GM18520 (cell line): ENCODE results near the gene MFSD6L.

Source experiments
- ATAC-seq: cut with Tn5 transposase; IDR thresholded peaks from one replicate; pipeline ENCODE4 v1.9.1; 2021; ENCODE audit not compliant: unreplicated experiment

MFSD6L gene

GRCh38 chr17:8794636-8795035 is 4.5 kb downstream of the MFSD6L start:
- ATAC-seq = no peak

GRCh38 chr17:8793649-8794048 is 5.5 kb downstream of the MFSD6L start:
- ATAC-seq = no peak

DNA sequence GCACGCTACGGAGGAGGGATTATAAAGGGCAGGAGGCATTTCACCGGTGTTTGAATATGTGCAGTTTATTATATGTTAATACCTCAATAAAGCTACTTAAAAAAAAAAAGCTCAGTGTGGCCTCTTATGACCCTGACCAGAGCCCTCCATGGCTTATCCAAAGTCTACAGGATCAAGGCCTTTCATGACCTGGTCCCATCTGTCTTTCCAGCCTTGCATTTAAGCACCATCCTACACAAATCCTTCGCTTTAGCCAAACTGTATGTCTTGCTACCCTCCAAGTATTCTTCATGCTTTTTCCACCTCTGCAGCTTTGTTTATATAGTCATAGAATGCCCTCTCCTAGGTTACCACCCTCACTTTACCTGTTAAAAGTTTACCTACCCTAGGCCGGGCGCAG is 6.5 kb downstream of the MFSD6L start:
- no peak for ATAC-seq

GRCh38 chr17:8791910-8792270 is 7.3 kb downstream of the MFSD6L start:
- ATAC-seq = no peak

DNA sequence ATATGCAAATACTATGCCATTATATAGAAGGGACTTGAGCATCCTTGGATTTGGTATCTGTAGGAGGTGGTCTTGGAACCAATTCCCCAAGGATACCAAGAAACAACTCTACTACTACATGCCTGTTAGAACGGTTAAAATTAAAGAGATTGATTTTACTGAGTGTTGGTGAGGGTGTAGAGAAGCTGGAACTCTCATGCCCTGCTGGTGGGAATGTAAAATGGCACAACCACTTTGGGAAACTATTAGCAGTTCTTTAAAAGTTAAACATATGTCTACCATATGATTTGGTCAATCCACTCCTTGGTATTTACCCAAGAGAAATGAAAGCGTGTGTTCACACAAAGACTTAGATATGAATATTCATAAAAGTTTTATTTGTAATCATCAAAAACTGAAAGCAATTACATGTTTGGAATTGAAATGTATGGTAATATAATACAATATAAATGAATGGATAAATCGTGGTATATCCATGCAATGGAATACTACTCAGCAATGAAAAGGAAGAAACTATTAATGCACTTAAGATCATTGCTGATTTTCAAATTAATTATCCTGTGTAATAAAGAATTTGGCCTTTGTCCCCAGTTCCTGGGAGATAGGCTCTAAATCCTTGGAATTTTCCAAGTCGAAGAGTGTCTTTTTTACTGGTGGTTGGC is 7.8 kb downstream of the MFSD6L start:
- ATAC-seq = no peak

GRCh38 chr17:8789743-8790142 is 9.4 kb downstream of the MFSD6L start:
- no peak for ATAC-seq

DNA sequence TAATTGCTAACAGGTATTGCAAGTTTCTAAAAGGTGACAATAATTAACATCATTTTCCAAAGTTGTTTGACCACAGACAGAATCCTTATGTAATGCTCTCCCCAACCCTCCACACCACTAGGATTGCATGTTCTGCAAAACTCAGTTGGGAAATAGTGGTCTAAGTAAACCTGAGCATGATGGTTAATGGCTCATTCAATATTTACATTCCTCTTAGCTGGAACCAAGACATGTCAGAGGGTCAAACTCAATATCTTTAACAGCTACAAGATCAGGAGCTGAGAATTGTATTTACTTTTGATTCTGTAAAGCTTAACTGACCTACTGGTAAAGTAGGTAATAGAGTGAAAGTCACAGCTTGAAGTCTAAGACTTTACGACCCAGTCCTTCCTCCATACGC is 10.2 kb downstream of the MFSD6L start:
- ATAC-seq = no peak

- ATAC-seq = no peak
These were observed 13.4 kb downstream of the MFSD6L start for GRCh38 chr17:8785547-8786413.

DNA sequence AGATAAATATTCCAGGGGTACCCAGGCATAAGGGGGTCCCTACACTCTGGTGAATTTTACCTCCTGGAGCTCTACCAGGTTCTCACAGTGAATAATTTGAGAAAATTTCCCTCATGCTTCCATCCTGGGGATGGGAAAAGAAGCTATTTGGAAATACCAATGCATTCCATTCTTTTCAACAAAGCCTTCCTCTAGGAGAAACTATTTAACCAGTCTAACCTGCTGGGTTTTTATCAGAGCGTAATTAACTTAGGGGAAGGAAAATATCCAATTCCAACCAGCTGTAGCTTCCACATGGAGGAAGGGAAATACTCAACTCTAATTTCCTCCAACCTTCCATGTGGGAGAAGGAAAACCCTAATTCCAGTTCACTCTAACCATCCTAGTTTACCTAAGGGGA is 17.0 kb downstream of the MFSD6L start:
- ATAC-seq = no peak

DNA sequence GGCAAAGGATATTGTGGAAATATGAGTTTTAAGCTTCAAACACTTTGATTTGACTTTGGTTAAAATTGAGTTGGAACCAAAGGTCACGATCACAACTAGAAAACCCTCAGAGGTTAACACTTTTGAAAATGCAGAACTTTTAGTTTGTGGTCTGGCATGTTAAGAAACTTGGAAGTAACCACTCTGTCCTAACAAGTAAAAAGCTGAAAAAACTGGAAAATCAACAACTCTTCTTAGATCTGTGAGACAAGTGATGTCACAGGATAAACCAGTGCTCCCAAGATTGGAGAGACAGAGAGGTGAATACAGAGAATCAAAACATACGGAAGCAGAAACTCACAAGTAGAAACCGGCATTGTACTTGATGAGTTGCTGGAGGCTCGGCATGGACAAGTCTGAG is 17.4 kb downstream of the MFSD6L start:
- ATAC-seq = no peak

DNA sequence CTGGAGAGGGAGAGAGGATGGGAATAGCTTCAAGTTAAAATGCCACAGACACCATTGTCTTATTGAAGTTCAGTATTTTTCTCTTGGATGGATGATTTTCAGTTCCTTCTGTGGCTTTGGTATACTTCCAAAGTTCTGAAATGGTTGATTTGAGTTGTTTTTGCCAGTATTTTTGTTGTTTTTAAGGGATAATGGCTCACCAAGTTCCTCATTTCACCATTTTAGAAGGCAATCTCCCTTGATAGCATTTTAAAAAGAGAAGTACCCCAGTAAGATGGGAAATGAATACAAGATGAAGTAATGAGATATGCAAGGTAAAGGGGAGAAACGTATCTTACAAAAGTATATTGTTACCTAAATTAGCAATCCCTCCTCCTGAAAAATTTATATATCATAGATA is 22.3 kb downstream of the MFSD6L start:
- ATAC-seq = no peak

DNA sequence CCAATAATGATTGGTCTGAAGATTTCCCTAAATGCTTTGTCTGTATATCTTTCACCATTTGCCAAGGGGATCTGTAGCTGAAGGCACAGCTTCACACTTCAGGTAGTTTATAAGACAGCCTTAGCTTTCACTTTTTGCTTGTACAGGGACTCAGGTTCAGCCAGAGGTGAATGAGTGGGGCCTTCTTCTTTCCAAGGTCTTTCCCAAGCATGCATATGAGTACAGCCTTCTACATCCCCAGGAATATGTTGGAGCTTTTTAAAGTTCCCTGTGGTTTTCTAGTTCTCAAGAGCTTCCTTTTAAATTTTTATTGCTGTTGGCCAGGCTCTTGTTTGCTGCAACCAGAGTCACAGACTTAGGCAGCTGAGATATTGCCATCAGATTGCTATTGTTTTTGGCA is 22.9 kb downstream of the MFSD6L start:
- ATAC-seq = no peak

DNA sequence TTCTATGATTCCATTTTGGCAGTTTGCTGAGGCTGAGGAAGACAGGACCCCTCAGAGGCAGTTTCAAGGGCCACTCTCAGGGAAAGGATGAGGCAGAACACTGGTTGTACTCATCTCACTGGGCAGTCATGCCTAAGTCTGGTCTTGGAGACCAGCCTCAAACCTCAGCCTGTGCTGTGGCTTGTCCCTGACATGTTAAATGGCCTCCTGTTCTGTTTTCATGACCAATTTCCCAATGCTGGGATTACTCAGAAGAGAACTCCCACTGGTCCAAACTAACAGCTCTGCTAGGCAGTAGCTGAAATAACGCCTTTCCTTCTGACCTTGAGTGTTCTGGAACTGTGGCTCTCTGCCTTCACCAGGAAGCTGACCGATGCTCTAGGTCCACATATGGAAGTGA is 32.4 kb downstream of the MFSD6L start:
- no peak for ATAC-seq

DNA sequence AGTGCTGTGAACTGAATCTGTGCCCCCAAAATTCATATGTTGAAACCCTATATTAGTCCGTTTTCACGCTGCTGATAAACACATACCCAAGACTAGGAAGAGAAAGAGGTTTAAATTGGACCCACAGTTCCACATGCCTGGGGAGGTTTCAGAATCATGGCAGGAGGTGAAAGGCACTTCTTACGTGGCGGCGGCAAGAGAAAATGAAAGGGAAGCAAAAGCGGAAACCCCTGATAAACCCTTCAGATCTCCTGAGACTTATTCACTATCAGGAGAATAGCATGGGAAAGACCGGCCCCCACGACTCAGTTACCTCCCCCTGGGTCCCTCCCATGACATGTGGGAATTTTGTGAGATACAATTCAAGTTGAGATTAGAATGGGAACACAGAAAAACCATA is 37.2 kb downstream of the MFSD6L start:
- no peak for ATAC-seq

DNA sequence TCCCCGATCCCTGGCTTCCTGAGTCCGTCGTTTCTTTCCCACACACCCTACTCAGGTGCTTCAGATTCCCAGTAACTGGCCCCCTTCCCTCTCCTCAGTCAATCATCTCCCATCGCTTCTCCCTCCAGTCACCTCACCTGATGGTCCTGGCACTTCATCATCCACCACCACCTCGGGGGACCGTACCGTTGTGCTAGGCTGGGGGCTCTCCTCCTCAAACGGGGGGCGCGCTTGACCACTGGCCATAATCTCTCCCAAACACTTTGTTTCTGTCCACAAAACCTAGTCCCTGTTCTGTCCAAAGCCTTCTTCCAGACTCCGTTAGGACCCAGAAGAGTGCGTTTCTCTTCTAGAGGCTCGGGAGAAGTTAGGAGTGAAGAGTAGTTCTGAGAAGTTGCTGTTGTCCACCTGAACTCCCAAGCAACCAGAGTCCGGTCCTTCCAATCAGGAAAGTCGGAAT is 41.0 kb downstream of the MFSD6L start, which contains the start of gene SPDYE4:
SPDYE4 (minus strand) TSS at position 410 of the 460 bp plus-strand sequence; CDS start at position 246, 164 bp downstream.
- no peak for ATAC-seq

- ATAC-seq = no peak
These were observed 42.0 kb downstream of the MFSD6L start for GRCh38 chr17:8757189-8757588.

DNA sequence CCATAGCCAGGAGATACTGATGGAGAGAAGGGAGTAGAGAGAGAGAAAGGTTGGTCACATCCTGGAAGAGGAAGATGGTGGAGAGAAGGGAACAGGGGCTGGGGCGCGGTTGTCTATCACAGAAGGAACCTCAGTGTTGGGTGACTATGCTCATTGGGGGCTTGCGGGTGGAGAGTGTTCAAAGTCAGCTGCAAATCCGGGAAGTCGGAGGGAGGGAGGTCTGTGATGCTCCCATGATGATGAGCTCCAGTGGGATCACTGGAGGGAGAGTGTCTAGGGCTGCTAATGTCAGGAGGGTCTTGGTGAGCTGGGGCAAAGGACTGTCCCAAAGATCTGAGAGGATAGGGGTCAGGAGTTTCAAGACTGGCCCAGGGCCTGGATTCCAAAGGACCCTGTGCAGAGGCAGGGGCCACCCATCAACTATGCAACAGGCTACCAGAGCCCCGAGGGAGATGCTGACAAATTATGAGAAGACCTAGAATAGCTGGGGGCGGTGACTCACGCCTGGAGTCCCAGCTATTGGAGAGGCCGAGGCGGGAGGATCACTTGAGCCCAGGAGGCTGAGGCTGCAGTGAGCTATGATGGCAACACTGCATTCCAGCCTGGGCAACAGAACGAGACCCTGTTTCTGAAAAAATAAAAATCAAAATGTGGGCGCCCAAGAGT is 43.4 kb downstream of the MFSD6L start:
- ATAC-seq = no peak

DNA sequence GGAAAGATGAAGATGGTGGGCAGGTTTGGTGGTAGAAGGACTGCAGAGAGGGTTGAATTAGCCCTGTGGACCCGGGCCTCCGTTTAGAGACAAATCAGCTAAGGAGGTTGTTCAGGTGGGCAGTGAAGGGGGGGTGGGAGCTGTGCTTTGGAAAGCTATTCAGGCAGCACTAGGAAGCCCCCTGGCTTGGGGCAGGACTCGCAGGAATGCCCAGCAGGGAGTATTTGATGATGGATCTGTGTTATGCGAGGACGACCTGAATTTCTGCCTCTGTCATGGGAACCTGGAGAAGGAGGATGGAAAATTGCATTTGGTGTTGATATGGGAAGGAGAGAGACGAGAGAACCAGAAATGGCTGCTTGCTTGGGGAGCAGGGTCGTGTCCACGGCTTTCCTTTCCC is 44.3 kb downstream of the MFSD6L start:
- no peak for ATAC-seq

GRCh38 chr17:8753976-8754440 is 45.2 kb downstream of the MFSD6L start:
- ATAC-seq = no peak

GRCh38 chr17:8753136-8753975 is 45.8 kb downstream of the MFSD6L start:
- no peak for ATAC-seq

- ATAC-seq = no peak
These were observed 49.5 kb downstream of the MFSD6L start for GRCh38 chr17:8749616-8750015.
